Measurements from ENCODE around the gene STC2. TPM values are rescaled to one million over a fixed set of nuclear protein-coding genes. Genes with fewer than 3 reads are reported as not detected.
"Not testable (repeated sequence)": the region's sequence is repeated elsewhere in the genome, so short reads cannot be mapped to it uniquely, and the experiment has no call there.

Gene STC2
- total and polyA plus RNA-seq, 7 experiments from 2014 or later, result 28.3 TPM; not detected in 6

GRCh38 chr5:173290477-173291131 is 37.6 kb downstream of the STC2 start:
- peaks cover 0 to 2% (median 0%) of the 10 kb centered on the region in 11 donors for H3K9me3 Mint-ChIP-seq
- H3K9me3 ChIP-seq (ENCODE audit: control insufficient read depth in 2 of 3, low read length in 3 of 3), result no peaks in the 10 kb centered on the region
- CTCF ChIA-PET, result no interaction called here
- no peak overlapping the region for H3K4me3 Mint-ChIP-seq
- H3K4me1 ChIP-seq (ENCODE audit: control insufficient read depth in 2 of 2, insufficient read depth in 2 of 2, low read length in 2 of 2), result peaks cover 4 to 11% of the 10 kb centered on the region in 2 donors
- H3K27me3 Mint-ChIP-seq, result peaks cover 66 to 81% (median 74%) of the 10 kb centered on the region in 5 donors
- DNase-seq (no peak), ATAC-seq (no peak)
- POLR2A ChIA-PET, result no interaction called here
- no peak overlapping the region for H3K27ac ChIP-seq (ENCODE audit: low read depth, low read length)
- H3K36me3 Mint-ChIP-seq, result no peaks in the 10 kb centered on the region
- no peak overlapping the region for H3K27ac Mint-ChIP-seq
- intact Hi-C loops (cut with micrococcal nuclease), result loop anchor here in 1 of 2 donors (10.0 kb wide), 1 partner anchor 146 kb away; the partner anchor contains the start of gene BNIP1
- no peak overlapping the region for H3K4me3 ChIP-seq (ENCODE audit: low read length)
- H3K36me3 ChIP-seq (ENCODE audit: control insufficient read depth in 2 of 3, insufficient read depth in 3 of 3, low read length in 3 of 3), result no peaks in the 10 kb centered on the region
- peaks cover 11 to 18% (median 13%) of the 10 kb centered on the region in 7 donors for H3K4me1 Mint-ChIP-seq
- H3K27me3 ChIP-seq (ENCODE audit: control insufficient read depth in 2 of 2, insufficient read depth in 2 of 2, low read length in 2 of 2), result no peaks in the 10 kb centered on the region

- ATAC-seq (no peak), DNase-seq (no peak)
- H3K9me3 Mint-ChIP-seq, result peaks cover 0 to 7% (median 2%) of the 10 kb centered on the region in 11 donors
- intact Hi-C loops (cut with micrococcal nuclease), result loop anchor here in 1 of 2 donors (10.0 kb wide), 1 partner anchor 135 kb away; no protein-coding TSS in a partner anchor
- Histone ChIP-seq H3K4me1 (ENCODE audit: control insufficient read depth in 2 of 2, insufficient read depth in 2 of 2, low read length in 2 of 2) (peaks cover 4 to 8% of the 10 kb centered on the region in 2 donors), H3K4me3 (ENCODE audit: low read length) (no peak overlapping the region), H3K27me3 (ENCODE audit: control insufficient read depth in 2 of 2, insufficient read depth in 2 of 2, low read length in 2 of 2) (no peaks in the 10 kb centered on the region), H3K27ac (ENCODE audit: low read depth, low read length) (no peak overlapping the region), H3K9me3 (ENCODE audit: control insufficient read depth in 2 of 3, low read length in 3 of 3) (no peaks in the 10 kb centered on the region), H3K36me3 (ENCODE audit: control insufficient read depth in 2 of 3, insufficient read depth in 3 of 3, low read length in 3 of 3) (no peaks in the 10 kb centered on the region)
- H3K4me3 Mint-ChIP-seq, result no peak overlapping the region
- H3K27me3 Mint-ChIP-seq, result peaks cover 70 to 81% (median 77%) of the 10 kb centered on the region in 5 donors
- POLR2A ChIA-PET, result no interaction called here
- H3K27ac Mint-ChIP-seq, result no peak overlapping the region
- peaks cover 7 to 16% (median 14%) of the 10 kb centered on the region in 7 donors for H3K4me1 Mint-ChIP-seq
- CTCF ChIA-PET, result no interaction called here
- peaks cover 0 to 6% (median 0%) of the 10 kb centered on the region in 5 donors for H3K36me3 Mint-ChIP-seq
Observed at GRCh38 chr5:173289372-173289771, 38.8 kb downstream of the STC2 start.

GRCh38 chr5:173288632-173289031 is 39.6 kb downstream of the STC2 start:
- no peaks in the 10 kb centered on the region for H3K27me3 ChIP-seq (ENCODE audit: control insufficient read depth in 2 of 2, insufficient read depth in 2 of 2, low read length in 2 of 2)
- H3K4me1 Mint-ChIP-seq, result peaks cover 0 to 13% (median 9%) of the 10 kb centered on the region in 7 donors

GRCh38 chr5:173287086-173287485 is 41.1 kb downstream of the STC2 start:
- peaks cover 72 to 89% (median 82%) of the 10 kb centered on the region in 5 donors for H3K27me3 Mint-ChIP-seq
- Histone ChIP-seq H3K4me1 (ENCODE audit: control insufficient read depth in 2 of 2, insufficient read depth in 2 of 2, low read length in 2 of 2) (no peaks in the 10 kb centered on the region), H3K27me3 (ENCODE audit: control insufficient read depth in 2 of 2, insufficient read depth in 2 of 2, low read length in 2 of 2) (no peaks in the 10 kb centered on the region), H3K9me3 (ENCODE audit: control insufficient read depth in 2 of 3, low read length in 3 of 3) (no peaks in the 10 kb centered on the region), H3K27ac (ENCODE audit: low read depth, low read length) (no peak overlapping the region), H3K36me3 (ENCODE audit: control insufficient read depth in 2 of 3, insufficient read depth in 3 of 3, low read length in 3 of 3) (no peaks in the 10 kb centered on the region), H3K4me3 (ENCODE audit: low read length) (no peak overlapping the region)
- intact Hi-C loops (cut with micrococcal nuclease), result loop anchor here in 1 of 2 donors (10.0 kb wide), 1 partner anchor 132 kb away; no protein-coding TSS in a partner anchor
- H3K4me1 Mint-ChIP-seq, result peaks cover 0 to 17% (median 7%) of the 10 kb centered on the region in 7 donors
- DNase-seq, result no peak
- POLR2A ChIA-PET, result no interaction called here
- ATAC-seq, result no peak
- CTCF ChIA-PET, result no interaction called here
- no peak overlapping the region for H3K4me3 Mint-ChIP-seq
- peaks cover 0 to 8% (median 0%) of the 10 kb centered on the region in 5 donors for H3K36me3 Mint-ChIP-seq
- H3K9me3 Mint-ChIP-seq, result peaks cover 0 to 8% (median 2%) of the 10 kb centered on the region in 11 donors
- H3K27ac Mint-ChIP-seq, result no peak overlapping the region

More at GRCh38 chr5:173288632-173289031, 39.6 kb downstream of the STC2 start:
- ATAC-seq (no peak), DNase-seq (no peak)
- H3K36me3 Mint-ChIP-seq, result peaks cover 0 to 8% (median 0%) of the 10 kb centered on the region in 5 donors
- Histone ChIP-seq H3K9me3 (ENCODE audit: control insufficient read depth in 2 of 3, low read length in 3 of 3) (no peaks in the 10 kb centered on the region), H3K4me3 (ENCODE audit: low read length) (no peak overlapping the region), H3K4me1 (ENCODE audit: control insufficient read depth in 2 of 2, insufficient read depth in 2 of 2, low read length in 2 of 2) (peaks cover 0 to under 1% of the 10 kb centered on the region in 2 donors), H3K27ac (ENCODE audit: low read depth, low read length) (no peak overlapping the region), H3K36me3 (ENCODE audit: control insufficient read depth in 2 of 3, insufficient read depth in 3 of 3, low read length in 3 of 3) (no peaks in the 10 kb centered on the region)
- H3K9me3 Mint-ChIP-seq, result peaks cover 0 to 8% (median 2%) of the 10 kb centered on the region in 11 donors
- peaks cover 68 to 78% (median 72%) of the 10 kb centered on the region in 5 donors for H3K27me3 Mint-ChIP-seq
- no peak overlapping the region for H3K4me3 Mint-ChIP-seq
- H3K27ac Mint-ChIP-seq, result no peak overlapping the region
- ChIA-PET POLR2A (no interaction called here), CTCF (interaction anchor here (0.6 kb wide), 1 partner anchor 64 kb away, joined by 3 read pairs; no protein-coding TSS in a partner anchor)
- intact Hi-C loops (cut with micrococcal nuclease), result loop anchor here in 1 of 2 donors (10.0 kb wide), 1 partner anchor 134 kb away; no protein-coding TSS in a partner anchor

DNA sequence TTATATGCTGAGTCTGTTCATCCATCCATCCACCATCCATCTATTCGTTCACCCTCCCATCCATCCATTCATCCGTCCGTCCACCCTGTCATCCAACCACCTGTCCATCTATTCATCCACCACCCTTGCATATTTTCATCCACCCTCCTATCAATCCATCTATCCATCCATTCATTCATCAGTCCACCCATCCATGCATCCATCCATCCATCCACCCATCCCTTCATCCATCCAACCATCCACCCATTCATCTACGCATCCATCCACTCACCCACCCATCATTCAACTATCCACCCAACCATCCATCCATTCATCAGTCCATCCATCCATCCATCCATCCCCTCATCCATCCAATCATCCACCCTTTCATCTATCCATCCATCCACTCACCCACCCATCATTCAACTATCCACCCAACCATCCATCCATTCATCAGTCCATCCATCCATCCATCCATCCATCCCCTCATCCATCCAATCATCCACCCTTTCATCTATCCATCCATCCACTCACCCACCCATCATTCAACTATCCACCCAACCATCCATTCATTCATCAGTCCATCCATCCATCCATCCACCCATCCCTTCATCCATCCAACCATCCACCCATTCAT is 43.8 kb downstream of the STC2 start:
- H3K36me3 ChIP-seq (ENCODE audit: control insufficient read depth in 2 of 3, insufficient read depth in 3 of 3, low read length in 3 of 3); ATAC-seq; H3K27ac ChIP-seq (ENCODE audit: low read depth, low read length); H3K4me3 ChIP-seq (ENCODE audit: low read length); H3K27ac Mint-ChIP-seq; H3K27me3 ChIP-seq (ENCODE audit: control insufficient read depth in 2 of 2, insufficient read depth in 2 of 2, low read length in 2 of 2); H3K4me1 ChIP-seq (ENCODE audit: control insufficient read depth in 2 of 2, insufficient read depth in 2 of 2, low read length in 2 of 2); POLR2A ChIA-PET; H3K36me3 Mint-ChIP-seq; DNase-seq; H3K9me3 ChIP-seq (ENCODE audit: control insufficient read depth in 2 of 3, low read length in 3 of 3); H3K9me3 Mint-ChIP-seq: not testable (repeated sequence)
- CTCF ChIA-PET, result interaction anchor here (0.7 kb wide), 1 partner anchor 20 kb away, joined by 3 read pairs; no protein-coding TSS in a partner anchor
- H3K4me3 Mint-ChIP-seq, result peak overlapping the region in 7 of 10 donors; percentile 16 to 81 (median 41)
- peaks cover 0 to 21% (median 7%) of the 10 kb centered on the region in 7 donors for H3K4me1 Mint-ChIP-seq
- peaks cover 61 to 84% (median 70%) of the 10 kb centered on the region in 5 donors for H3K27me3 Mint-ChIP-seq
- intact Hi-C loops (cut with micrococcal nuclease), result loop anchor here (5.0 to 10.0 kb wide), 2 partner anchors 130 to 572 kb away; no protein-coding TSS in a partner anchor

- DNase-seq (peak; percentile 51 to 72 (median 69)), ATAC-seq (peak; percentile 96)
- no peaks in the 10 kb centered on the region for H3K36me3 ChIP-seq (ENCODE audit: control insufficient read depth in 2 of 3, insufficient read depth in 3 of 3, low read length in 3 of 3)
- peaks cover 62 to 79% (median 71%) of the 10 kb centered on the region in 5 donors for H3K27me3 Mint-ChIP-seq
- CTCF ChIA-PET, result interaction anchor here (0.7 kb wide), 1 partner anchor 21 kb away, joined by 3 read pairs; no protein-coding TSS in a partner anchor
- no peak overlapping the region for H3K27ac Mint-ChIP-seq
- peaks cover 0 to 8% (median 4%) of the 10 kb centered on the region in 11 donors for H3K9me3 Mint-ChIP-seq
- H3K4me3 ChIP-seq (ENCODE audit: low read length), result no peak overlapping the region
- POLR2A ChIA-PET, result no interaction called here
- intact Hi-C loops (cut with micrococcal nuclease), result loop anchor here (1.0 to 10.0 kb wide), 3 partner anchors 129 to 571 kb away; no protein-coding TSS in a partner anchor
- H3K27ac ChIP-seq (ENCODE audit: low read depth, low read length), result no peak overlapping the region
- H3K36me3 Mint-ChIP-seq, result peaks cover 0 to 8% (median 0%) of the 10 kb centered on the region in 5 donors
- peak overlapping the region in 8 of 10 donors; percentile 10 to 81 (median 50) for H3K4me3 Mint-ChIP-seq
- H3K4me1 ChIP-seq (ENCODE audit: control insufficient read depth in 2 of 2, insufficient read depth in 2 of 2, low read length in 2 of 2), result no peaks in the 10 kb centered on the region
- no peaks in the 10 kb centered on the region for H3K27me3 ChIP-seq (ENCODE audit: control insufficient read depth in 2 of 2, insufficient read depth in 2 of 2, low read length in 2 of 2)
- peaks cover 0 to 21% (median 7%) of the 10 kb centered on the region in 7 donors for H3K4me1 Mint-ChIP-seq
- no peaks in the 10 kb centered on the region for H3K9me3 ChIP-seq (ENCODE audit: control insufficient read depth in 2 of 3, low read length in 3 of 3)
Observed at GRCh38 chr5:173283318-173284288, 44.6 kb downstream of the STC2 start.

Measured in naive thymus-derived CD4-positive, alpha-beta T cell (primary cell).